Measurements from ENCODE around the gene TMEM82.
A peak's percentile ranks its signal among the peaks of the same experiment; 100 is the strongest.

Gene TMEM82

DNA sequence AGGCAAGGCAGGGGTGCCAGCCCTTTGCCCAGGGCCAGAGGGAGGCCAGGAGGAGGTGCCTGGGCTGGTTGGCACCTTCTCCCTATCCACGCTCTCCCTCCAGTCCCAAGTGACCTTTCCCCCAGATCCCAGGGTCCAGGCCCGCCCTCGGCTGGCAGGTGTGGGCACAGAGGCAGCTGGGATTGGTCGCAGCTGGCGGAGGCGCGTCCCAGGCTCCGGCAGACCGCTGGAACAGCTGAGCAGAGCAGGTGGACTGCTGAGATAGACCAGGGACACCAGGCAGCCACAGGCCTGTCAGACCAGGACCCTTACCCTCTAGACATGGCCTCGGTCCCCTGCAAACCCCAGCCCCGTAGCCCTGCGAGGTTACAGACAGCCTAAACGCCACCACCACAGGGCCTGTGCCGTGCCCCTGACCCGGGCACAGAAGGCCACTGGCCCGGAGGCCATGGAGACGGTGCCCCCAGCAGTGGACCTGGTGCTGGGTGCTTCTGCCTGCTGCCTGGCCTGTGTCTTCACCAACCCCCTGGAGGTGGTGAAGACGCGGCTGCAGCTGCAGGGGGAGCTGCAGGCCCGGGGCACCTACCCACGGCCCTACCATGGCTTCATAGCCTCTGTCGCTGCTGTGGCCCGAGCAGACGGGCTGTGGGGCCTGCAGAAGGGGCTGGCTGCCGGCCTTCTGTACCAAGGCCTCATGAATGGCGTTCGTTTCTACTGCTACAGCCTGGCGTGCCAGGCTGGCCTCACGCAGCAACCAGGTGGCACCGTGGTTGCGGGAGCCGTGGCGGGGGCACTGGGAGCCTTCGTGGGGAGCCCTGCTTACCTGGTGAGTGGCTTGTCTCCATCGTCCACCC, 6.0 kb upstream of the TMEM82 start, which contains the start of gene SLC25A34:
Gene SLC25A34 (plus strand): TSS at position 221 of the 854 bp plus-strand sequence. CDS start 228 bp downstream, at position 449.
- no peak for DNase-seq (ENCODE audit: low spot score)

- no peak for DNase-seq (ENCODE audit: low spot score)
These were observed 5.4 kb upstream of the TMEM82 start for GRCh38 chr1:15736892-15737261.

DNA sequence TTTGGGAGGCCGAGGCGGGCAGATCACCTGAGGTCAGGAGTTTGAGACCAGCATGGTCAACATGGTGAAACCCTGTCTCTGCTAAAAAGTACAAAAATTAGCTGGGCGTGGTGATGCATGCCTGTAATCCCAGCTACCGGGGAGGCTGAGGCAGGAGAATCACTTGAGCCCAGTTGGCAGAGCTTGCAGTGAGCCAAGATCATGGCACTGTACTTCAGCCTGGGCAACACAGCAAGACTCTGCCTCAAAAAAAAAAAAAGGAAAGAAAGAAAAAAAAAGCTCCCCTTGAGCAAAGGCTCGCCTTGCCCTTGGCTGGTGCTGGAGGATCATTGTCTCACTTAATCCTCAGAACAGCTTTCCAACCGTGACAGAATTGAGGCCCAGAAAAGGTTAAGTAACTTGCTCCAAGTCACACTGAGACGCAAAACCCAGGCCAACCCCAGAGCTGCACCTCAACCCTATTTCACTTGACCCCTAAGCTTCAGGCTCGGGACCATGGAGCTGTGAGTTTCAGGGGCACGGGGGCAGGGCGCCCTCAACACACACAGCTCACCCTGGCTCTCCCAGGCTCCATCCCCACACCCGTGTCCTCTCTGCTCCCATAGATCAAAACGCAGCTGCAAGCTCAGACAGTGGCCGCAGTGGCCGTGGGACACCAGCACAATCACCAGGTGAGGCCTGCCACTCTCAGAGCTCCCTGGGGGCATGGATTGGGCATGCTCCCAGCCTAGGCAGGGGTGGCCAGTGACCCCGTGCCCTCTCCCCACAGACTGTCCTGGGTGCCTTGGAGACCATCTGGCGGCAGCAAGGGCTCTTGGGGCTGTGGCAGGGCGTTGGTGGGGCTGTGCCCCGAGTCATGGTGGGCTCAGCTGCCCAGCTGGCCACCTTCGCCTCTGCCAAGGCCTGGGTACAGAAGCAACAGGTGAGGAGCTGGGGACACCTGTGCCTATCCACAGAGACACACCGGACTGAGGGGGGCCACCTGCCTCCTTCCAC, 4.7 kb upstream of the TMEM82 start:
- DNase-seq (ENCODE audit: low spot score) = no peak

DNA sequence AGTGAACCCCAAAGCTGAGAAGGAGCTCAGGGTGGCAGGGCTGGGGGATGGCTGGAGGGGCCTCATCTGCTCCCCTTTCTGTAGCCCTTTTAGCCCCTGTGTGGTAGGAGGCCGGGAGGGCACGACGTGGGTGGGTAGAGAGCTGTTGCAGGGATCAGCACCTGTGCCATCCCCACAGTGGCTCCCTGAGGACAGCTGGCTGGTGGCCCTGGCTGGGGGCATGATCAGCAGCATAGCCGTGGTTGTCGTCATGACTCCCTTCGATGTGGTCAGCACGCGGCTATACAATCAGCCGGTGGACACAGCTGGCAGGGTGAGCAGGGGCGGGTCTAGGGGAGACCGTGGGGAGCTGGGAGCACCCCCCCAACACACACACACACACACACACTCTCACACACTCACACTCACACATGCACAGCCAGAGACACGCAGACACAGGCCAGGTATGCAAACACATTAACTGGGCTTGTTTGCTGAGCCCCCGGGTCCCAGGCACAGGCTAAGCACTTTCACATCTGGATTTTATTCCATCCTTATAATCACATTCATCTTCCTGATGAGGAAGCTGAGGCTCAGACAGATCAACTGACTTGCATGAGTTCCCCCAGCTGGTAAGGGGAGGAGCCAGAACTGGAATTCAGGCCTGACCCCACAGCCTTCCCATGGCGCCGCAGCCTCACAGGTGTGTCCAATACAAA, 3.7 kb upstream of the TMEM82 start:
- no peak for DNase-seq (ENCODE audit: low spot score)

DNA sequence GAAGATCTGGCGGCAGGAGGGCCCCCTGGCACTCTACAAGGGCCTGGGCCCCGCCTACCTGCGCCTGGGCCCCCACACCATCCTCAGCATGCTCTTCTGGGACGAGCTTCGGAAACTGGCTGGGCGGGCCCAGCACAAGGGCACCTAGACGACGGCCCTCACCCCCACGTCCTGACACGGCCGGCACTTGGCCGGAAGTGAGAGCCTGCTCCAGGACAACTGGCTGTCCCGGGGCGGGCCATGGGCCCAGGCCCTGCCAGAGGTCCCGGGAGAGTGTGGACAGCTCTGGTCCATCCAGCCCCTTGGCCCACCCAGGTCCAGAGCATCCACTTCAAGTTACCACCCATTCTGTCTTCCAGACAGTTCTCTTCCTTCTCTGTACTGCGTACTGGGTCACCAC, 3.0 kb upstream of the TMEM82 start:
- no peak for DNase-seq (ENCODE audit: low spot score)

GRCh38 chr1:15739745-15740144, 2.6 kb upstream of the TMEM82 start:
- no peak for DNase-seq (ENCODE audit: low spot score)

DNA sequence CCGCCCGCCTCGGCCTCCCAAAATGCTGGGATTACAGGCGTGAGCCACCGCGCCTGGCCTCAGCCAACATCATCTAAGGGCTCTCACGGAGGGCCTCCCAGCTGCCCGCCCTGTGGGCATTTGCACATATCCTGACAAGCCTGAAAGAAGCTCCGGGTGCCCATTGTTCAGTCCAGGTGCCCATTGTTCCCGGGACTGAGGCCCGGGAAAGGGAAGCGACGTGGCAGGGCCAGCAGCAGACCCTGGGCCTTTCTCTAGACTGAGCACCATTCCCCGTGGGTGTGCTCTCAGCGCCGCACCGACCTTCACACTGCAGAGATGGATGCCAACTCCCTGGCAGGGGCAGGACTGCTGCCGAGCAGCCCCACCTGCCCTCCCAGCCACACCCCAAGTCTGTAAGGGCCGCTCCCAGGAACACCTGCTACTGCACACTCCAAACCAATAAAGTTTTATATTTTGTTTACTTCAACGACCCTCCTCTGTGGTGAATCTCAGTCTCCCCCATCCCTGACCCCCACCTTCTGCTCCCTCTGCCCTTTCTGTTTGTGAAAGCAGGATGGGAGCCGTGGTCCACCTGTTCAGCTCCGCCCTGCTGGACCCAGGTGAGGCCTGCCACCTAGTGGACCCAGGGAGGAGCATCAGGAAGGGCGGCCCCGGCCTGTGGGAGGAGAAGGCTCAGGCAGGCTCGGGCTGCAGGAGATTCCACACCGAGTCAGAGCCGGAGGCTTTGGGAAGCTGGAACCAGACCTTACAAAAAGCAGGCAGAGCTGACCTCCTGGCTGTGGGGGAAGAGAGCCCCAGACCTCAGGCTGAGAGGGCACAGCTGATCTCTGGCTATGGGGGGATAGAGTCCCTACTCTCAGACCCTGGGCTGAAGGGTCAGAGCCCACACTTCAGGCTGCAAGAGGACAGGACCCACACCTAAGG, 1.1 kb upstream of the TMEM82 start:
- peak; percentile 86 for DNase-seq (ENCODE audit: low spot score)

DNA sequence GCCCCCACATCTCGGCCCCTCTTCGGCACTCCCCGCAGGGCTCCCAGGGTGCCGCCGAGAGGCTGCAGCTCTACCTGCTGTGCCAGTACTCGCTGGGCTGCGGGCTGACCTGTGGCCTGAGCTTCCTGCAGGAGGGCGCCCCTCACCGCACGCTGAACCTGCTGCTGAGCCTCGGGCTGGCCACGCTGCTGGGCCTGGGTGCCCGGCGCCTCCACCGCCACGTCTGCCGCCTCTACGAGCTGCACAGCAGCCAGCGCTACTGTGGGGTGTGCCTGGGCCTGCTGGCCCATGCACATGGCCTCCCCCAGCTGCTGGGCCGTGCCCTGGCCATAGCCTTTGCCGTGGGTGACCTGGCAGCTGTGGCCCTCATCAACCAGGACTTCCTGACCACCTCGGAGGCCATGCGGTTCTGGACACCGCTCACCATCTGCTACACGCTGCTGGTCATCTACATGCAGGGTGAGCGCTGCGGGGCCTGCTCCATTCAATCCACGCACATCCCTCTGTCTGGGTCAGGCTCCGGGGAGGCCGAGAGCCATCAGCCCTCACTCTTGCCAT, 1.9 kb downstream of the TMEM82 start:
- DNase-seq (ENCODE audit: low spot score) = no peak

DNA sequence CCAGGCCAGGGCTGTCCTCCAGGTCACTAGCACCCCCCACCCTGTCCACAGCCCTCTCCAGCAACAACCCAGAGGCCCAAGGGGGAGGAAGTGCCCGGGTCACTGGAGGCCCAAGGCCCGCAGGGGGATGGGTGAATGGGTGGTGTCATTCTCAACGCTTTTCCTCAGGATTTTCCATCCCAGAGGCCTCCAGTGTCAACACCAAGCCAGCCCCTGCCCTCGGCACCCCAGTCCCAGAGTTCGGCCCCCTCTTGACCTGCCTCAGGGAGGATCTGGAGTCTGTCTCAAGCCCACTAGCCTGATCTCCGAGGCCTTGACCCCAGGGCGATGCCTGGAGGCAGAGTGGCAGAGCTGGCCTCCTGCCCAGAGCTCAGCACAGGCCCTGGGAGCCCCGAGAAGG, 5.1 kb downstream of the TMEM82 start:
- DNase-seq (ENCODE audit: low spot score) = no peak

DNA sequence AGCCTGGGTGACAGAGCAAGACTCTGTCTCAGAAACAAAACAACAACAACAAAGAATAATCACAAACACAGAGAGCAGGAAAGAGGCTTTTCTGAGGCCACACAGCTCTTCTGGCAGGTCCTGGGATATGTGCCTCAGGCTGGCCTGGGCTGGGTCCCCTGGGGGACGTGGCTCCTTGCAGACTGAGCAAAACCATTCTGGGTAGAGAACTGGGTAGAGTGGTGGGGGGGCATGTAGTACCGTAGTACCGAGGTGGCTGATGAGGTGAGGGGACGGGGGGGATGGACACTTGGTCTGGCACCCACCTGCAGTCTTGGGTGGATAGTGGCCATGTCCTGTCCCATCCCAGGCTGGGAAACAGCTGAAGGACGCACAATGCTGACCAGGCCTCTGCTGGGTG, 6.0 kb downstream of the TMEM82 start:
- DNase-seq (ENCODE audit: low spot score) = no peak

DNA sequence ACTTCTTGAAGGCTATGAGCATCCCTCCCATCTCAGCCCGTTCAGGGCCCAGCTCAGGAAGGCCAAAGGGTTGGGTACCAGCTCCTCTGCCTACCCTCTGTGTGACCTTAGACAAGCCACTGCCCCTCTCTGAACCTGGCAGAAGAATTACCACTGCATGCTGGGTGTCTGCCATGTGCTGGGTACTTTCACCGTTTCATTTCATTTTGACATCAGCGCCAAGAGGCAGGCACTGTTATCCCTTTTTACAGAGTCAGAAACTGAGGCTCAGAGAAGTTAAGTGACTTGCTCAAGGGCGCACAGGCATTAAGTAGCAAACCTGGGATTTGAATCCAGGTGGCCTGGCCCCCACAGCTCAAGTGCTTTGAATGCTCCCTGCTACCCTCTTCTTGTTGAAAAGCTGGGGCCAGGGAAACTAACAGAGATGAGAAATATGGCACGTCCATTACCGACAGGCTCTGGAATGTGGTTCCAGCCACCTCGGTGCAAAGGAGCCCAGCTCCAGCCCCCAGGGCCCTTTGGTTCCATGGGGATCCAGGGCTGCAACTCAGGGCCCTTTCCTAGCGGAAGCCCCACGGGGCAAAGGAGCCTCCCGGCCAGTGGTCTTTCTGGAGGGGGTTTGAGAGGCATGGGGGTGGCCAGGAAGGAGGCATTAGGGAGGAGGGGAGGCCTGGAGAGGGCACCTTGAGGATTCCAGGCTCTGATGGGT, 6.5 kb downstream of the TMEM82 start:
- no peak for DNase-seq (ENCODE audit: low spot score)

GRCh38 chr1:15749399-15750291, 7.3 kb downstream of the TMEM82 start:
- no peak for DNase-seq (ENCODE audit: low spot score)

DNA sequence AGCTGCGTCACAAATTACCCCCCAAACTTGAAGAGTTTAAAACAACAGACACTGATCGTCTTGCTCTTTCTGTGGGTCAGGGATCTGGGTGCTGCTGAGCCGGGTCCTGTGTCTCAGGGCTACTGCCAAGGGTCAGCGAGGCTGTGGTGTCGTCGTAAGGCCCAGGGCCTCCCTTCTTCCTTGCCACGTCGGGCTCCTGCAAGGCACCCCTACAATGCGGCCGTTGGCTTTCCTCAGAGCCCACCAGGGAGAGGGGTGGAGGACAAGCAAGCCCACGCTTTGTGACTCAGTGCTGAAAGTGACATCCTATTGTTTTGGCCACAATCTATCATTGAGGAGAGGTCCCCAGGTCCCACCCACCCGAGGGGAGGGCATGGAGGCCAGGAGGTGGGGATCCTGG, 8.6 kb downstream of the TMEM82 start:
- no peak for DNase-seq (ENCODE audit: low spot score)

GRCh38 chr1:15751717-15752116, 9.4 kb downstream of the TMEM82 start:
- no peak for DNase-seq (ENCODE audit: low spot score)

DNA sequence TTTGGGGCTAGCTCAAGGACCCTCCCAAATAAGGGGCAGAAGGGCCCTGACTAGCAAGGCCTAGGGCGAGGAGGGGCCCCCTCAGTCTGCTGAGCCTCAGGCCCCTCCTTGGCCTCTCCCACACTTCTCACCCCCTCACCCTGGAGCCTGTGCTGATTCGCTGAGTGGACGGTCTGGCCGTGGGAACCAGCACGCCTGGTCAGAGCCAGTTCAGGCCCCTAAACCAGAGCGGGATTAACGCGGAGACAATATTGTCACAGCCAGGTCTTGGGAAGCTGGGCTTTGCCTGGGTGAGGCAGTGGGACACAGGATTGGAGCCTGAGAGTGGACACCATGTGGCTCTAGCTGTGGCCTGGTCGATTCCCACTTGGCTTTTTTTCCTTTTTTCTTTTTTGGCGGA, 11.5 kb downstream of the TMEM82 start:
- DNase-seq (ENCODE audit: low spot score) = no peak

GRCh38 chr1:15755021-15755645, 12.8 kb downstream of the TMEM82 start:
- no peak for DNase-seq (ENCODE audit: low spot score)

- no peak for DNase-seq (ENCODE audit: low spot score)
These were observed 13.3 kb downstream of the TMEM82 start for GRCh38 chr1:15755646-15756040.

DNA sequence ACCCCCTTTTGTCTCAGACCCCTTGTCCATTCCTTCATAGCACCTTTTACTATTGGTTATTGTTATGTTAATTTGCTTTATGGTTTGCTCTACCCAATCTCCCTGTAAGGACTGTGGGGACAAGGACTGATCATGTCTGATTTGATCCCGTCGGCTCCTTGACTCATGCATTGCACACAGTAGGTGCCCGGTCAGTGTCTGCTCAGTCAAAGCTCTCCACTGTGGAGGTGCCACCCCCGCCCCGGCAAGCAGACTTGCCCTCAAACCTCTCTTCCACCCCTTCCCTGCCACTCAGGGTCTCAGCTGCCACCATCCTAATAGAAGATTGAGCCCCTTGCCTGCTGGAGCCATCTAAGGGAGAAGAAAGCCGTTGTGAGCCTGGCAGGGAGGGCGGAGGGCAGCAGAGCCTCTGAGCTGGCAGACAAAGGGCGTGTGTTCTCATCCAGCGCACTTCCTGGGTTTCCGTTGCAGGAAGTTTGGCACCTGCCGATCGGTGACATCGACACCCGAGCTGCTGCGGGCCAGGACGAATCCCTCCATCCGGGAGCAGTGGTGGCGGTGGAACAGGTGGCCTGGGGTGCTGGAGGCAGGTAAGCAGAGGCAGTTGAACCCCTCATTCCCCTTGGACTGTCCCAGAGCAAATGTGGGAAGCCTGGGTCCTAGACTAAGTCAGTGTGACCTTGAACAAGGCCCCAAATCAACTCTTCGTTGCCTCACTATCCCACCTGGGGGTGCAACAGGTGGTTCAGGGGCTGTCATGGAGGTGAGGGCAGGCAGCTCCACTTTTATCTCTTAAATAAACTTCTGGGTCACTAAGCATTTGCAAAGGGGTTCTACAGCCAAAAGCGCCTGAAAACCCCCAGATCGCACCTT, 14.1 kb downstream of the TMEM82 start:
- no peak for DNase-seq (ENCODE audit: low spot score)

Measured in AG08396 (cell line).